Endothelial cell of umbilical vein (primary cell): ENCODE results near the gene CCDC61.

ENCODE experiments used
- CTCF ChIP-seq, 2 donors: IDR thresholded peaks; 1 replicate in 1 of 2; 2 replicates in 1 of 2; pipeline ENCODE4 v1.5.1; 2011; ENCODE audit warnings: low read length in 2 of 2, mild to moderate bottlenecking in 2 of 2, moderate library complexity in 2 of 2, control low read depth in 1 of 2, inconsistent platforms in 1 of 2, low read depth in 1 of 2; ENCODE audit not compliant: insufficient read depth in 1 of 2; ENCODE audit errors: extremely low read depth in 1 of 2
- POLR2A ChIP-seq: IDR thresholded peaks from 2 replicates; pipeline ENCODE4 v1.6.1; 2012; ENCODE audit warnings: low read depth, mild to moderate bottlenecking, control low read depth, low read length
- POLR2AphosphoS5 ChIP-seq: IDR thresholded peaks from 2 replicates; pipeline ENCODE4 v1.6.1; 2012; ENCODE audit warnings: low read depth, mild to moderate bottlenecking, control low read depth, low read length, moderate library complexity; ENCODE audit not compliant: insufficient read depth

GRCh38 chr19:46014534-46014933 is 19.3 kb downstream of the CCDC61 start:
- TF ChIP-seq POLR2A (no peak), POLR2AphosphoS5 (no peak), CTCF (IDR thresholded peaks at IDR 0.05; ENCODE audit: extremely low read depth in 1 of 2, insufficient read depth in 1 of 2, low read depth in 1 of 2, low read length in 2 of 2) (no peak)
